Lung microvascular endothelial cell (primary cell): ENCODE data around the gene ZSCAN25. TPM values are rescaled to one million over a fixed set of nuclear protein-coding genes. Genes with fewer than 3 reads are reported as not detected.
"Not testable (repeated sequence)": the region's sequence is repeated elsewhere in the genome, so short reads cannot be mapped to it uniquely, and the experiment has no call there.

ENCODE experiments used
- DNase-seq, 2 donors: peaks; one replicate each; pipeline versions ENCODE4 v3.0.0 to v3.0.0-alpha.2; 2010; ENCODE audit warnings: low read depth in 2 of 2
- total RNA-seq: library from RNA; depleted of rRNA; stranded (reverse); fragments of >200 nt; gene quantifications from 2 replicates; pipeline ENCODE4 v1.2.1, GENCODE V29; 2014

ZSCAN25 gene
- 7.4 and 12.1 TPM in 2 replicates for total RNA-seq

GRCh38 chr7:99616359-99617191 lies at the start of gene ZSCAN25:
Gene ZSCAN25, plus strand, starts transcription at chr7:99616946. Its CDS starts 2,661 bp downstream, at chr7:99619607.
- DNase-seq = peak; percentile 94 to 96

GRCh38 chr7:99568770-99569169 lies 48.0 kb upstream of the ZSCAN25 start:
- DNase-seq = not testable (repeated sequence)

- DNase-seq = peak; percentile 14 to 51
Observed at GRCh38 chr7:99571768-99572167, 45.0 kb upstream of the ZSCAN25 start.

GRCh38 chr7:99573257-99573656 lies 43.5 kb upstream of the ZSCAN25 start:
- DNase-seq = no peak

- DNase-seq = no peak
Observed at GRCh38 chr7:99576251-99576650, 40.5 kb upstream of the ZSCAN25 start.

- no peak for DNase-seq
Observed at GRCh38 chr7:99579281-99579955, 37.3 kb upstream of the ZSCAN25 start.

- DNase-seq = peak; percentile 47 to 49
Observed at GRCh38 chr7:99579956-99580777, 36.6 kb upstream of the ZSCAN25 start.

- DNase-seq = not testable (repeated sequence)
Observed at GRCh38 chr7:99580778-99581332, 35.9 kb upstream of the ZSCAN25 start.

GRCh38 chr7:99588868-99589267 lies 27.9 kb upstream of the ZSCAN25 start:
- DNase-seq = no peak

GRCh38 chr7:99594948-99595745 lies 21.6 kb upstream of the ZSCAN25 start:
- DNase-seq = no peak

GRCh38 chr7:99596408-99596955 lies 20.3 kb upstream of the ZSCAN25 start:
- DNase-seq = no peak

- no peak for DNase-seq
Observed at GRCh38 chr7:99597762-99598501, 18.8 kb upstream of the ZSCAN25 start, which contains the start of gene TMEM225B. Gene TMEM225B, plus strand, starts transcription at chr7:99598267. Its CDS starts 6,122 bp downstream, at chr7:99604389.

GRCh38 chr7:99599836-99600235 lies 16.9 kb upstream of the ZSCAN25 start:
- no peak for DNase-seq

GRCh38 chr7:99601656-99602310 lies 15.0 kb upstream of the ZSCAN25 start:
- DNase-seq = no peak

GRCh38 chr7:99605527-99605926 lies 11.2 kb upstream of the ZSCAN25 start:
- no peak for DNase-seq

GRCh38 chr7:99606531-99606930 lies 10.2 kb upstream of the ZSCAN25 start:
- no peak for DNase-seq

GRCh38 chr7:99607548-99607947 lies 9.2 kb upstream of the ZSCAN25 start:
- no peak for DNase-seq

- DNase-seq = no peak
Observed at GRCh38 chr7:99614495-99614894, 2.3 kb upstream of the ZSCAN25 start.

- DNase-seq = no peak
Observed at GRCh38 chr7:99615989-99616358, 772 bp upstream of the ZSCAN25 start.
